ENCODE results near the gene ESR1. TPM values are rescaled to one million over a fixed set of nuclear protein-coding genes. Genes with fewer than 3 reads are reported as not detected.

ESR1 gene
- total RNA-seq, 6 experiments from 2014 or later = 0.07 to 0.63 (median 0.40) TPM

DNA sequence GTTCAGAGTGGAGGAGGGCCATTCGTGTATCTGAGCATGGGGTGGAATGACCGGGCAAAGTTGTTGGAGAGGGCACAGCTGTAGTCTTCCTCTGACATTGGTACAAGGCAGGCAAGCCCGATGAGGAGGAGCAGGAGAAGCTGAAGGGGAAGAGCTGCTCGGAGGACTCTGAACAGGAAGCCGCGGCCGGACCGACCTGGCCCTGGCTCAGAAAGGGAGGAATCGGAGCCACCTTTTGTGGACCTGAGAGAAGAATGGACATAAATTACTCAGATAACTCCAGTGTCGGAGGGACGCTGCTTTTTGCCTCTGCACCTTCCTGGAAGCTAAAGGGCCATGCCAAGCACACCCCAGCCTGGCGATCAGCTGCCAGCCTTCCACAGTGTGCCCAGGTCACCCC, 315.0 kb downstream of the ESR1 start:
- DNase-seq = no peak
- Mint-ChIP-seq H3K27me3 (ENCODE audit: insufficient read depth) (peaks cover 5% of the 10 kb centered on the region; the same call in 1 of the 2 replicates), H3K27ac (no peak overlapping the region), H3K4me3 (no peak overlapping the region), H3K4me1 (ENCODE audit: low read depth) (peaks cover 38% of the 10 kb centered on the region), H3K36me3 (ENCODE audit: low read depth) (peaks cover 36% of the 10 kb centered on the region), H3K9me3 (no peaks in the 10 kb centered on the region)
- TF ChIP-seq, protein P1, sequence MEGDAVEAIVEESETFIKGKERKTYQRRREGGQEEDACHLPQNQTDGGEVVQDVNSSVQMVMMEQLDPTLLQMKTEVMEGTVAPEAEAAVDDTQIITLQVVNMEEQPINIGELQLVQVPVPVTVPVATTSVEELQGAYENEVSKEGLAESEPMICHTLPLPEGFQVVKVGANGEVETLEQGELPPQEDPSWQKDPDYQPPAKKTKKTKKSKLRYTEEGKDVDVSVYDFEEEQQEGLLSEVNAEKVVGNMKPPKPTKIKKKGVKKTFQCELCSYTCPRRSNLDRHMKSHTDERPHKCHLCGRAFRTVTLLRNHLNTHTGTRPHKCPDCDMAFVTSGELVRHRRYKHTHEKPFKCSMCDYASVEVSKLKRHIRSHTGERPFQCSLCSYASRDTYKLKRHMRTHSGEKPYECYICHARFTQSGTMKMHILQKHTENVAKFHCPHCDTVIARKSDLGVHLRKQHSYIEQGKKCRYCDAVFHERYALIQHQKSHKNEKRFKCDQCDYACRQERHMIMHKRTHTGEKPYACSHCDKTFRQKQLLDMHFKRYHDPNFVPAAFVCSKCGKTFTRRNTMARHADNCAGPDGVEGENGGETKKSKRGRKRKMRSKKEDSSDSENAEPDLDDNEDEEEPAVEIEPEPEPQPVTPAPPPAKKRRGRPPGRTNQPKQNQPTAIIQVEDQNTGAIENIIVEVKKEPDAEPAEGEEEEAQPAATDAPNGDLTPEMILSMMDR (IDR thresholded peaks at IDR 0.05) = no peak

DNA sequence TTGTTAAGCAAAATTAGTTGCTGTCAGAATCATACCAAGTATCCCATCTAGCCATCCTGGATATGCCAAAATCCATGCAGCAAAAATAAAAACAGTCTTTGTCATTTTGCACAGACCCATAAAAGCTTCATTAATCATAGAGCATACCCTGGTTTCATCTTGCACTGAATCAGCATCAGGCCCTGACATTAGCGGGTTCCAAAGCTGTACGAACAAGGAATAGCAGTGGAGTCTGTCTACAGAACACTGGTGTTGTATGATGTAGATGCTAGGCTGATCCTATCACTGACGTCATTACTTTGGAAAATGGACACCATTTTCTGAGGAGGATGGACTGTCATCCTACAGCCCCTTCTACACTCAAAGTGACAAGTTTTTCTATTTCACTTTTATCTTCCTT, 315.6 kb downstream of the ESR1 start:
- H3K4me1 Mint-ChIP-seq (ENCODE audit: low read depth) = peaks cover 39% of the 10 kb centered on the region
- H3K36me3 Mint-ChIP-seq (ENCODE audit: low read depth) = peaks cover 37% of the 10 kb centered on the region
- DNase-seq = no peak

DNA sequence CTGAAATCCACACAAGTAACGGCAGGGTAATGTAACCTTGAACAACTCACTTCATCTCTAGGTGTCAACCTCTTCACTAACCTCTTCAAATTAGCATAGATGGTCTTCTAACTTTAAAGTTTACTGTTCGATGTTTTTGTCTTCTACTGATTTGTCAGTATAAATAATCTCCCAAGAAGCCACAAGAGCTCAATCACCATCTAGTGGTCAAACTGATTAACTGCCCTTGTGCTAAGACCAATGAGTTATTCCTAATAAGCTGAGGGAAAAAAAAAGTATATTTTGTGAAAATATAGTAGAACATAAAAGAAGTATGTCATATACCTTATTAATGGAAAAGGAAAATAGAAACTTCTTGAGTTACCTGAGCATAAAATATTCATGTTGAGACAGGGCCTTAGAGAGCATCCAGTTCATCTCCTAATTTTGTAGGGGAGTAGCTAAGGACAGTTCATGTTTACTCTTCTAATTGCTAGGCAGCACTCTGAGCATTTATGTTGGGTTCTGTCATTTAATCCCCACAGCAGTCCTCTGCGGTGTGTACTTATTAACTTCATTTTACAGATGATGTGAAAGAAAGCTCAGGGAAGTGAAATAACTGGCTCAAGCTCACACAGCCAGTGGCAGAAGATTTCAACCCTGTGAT, 317.1 kb downstream of the ESR1 start:
- Mint-ChIP-seq H3K27ac (0 out of 2 replicates have a peak overlapping the region, but pooled peaks have one; percentile 16), H3K4me3 (no peak overlapping the region)

More for the DNA sequence above, 315.6 kb downstream of the ESR1 start:
- Mint-ChIP-seq H3K27ac (no peak overlapping the region), H3K27me3 (ENCODE audit: insufficient read depth) (peaks cover 5% of the 10 kb centered on the region; the same call in 1 of the 2 replicates), H3K9me3 (no peaks in the 10 kb centered on the region), H3K4me3 (no peak overlapping the region)
- TF ChIP-seq, protein P1 (IDR thresholded peaks at IDR 0.05) = no peak

DNA sequence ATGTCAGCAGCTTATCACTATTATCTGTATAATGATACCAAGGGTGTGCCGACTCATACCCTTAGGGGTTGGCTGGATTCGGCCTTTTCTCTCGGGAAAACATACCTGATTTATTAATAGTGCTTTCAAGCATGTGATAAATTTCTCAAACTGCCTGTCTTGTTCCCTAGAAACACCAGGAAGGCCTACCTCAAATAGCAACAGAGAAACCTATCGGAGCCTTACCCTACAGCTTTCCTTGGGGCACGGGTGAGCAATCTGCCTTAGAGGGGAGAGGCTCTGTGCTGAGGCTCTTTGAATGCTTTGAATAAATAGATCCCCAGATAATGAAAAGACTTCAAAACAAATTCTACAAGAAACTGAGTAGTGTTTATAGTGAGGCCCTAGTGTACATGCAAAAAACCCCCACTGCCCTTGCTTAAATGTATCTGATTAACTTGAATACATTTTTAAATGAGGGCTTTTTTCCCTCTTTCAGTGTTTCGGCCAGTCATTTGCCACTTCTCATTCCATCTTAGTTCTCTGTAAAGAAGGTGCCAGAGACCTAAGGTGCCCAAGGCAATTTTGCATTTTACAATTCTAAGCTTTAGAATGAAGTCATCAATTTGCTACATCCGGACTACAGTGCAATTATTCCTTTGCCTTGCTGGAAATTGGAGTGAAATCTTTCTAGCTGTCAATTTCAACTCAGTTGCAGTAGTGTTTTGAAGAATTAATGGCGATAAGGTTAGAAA, 320.1 kb downstream of the ESR1 start:
- no peaks in the 10 kb centered on the region for H3K27me3 Mint-ChIP-seq (ENCODE audit: insufficient read depth)
- TF ChIP-seq, protein P1 (IDR thresholded peaks at IDR 0.05) = no peak
- peak overlapping the region; percentile 75 for H3K27ac Mint-ChIP-seq
- no peaks in the 10 kb centered on the region for H3K9me3 Mint-ChIP-seq
- DNase-seq = peak; percentile 36
- peaks cover 36% of the 10 kb centered on the region for H3K36me3 Mint-ChIP-seq (ENCODE audit: low read depth)
- peaks cover 61% of the 10 kb centered on the region for H3K4me1 Mint-ChIP-seq (ENCODE audit: low read depth)
- peak overlapping the region; percentile 21; the same call in 1 of the 2 replicates for H3K4me3 Mint-ChIP-seq

More for the DNA sequence above, 317.1 kb downstream of the ESR1 start:
- peaks cover 38% of the 10 kb centered on the region for H3K36me3 Mint-ChIP-seq (ENCODE audit: low read depth)
- peaks cover 51% of the 10 kb centered on the region for H3K4me1 Mint-ChIP-seq (ENCODE audit: low read depth)
- DNase-seq = peak; percentile 65
- H3K27me3 Mint-ChIP-seq (ENCODE audit: insufficient read depth) = peaks cover 1% of the 10 kb centered on the region; the same call in 1 of the 2 replicates
- no peaks in the 10 kb centered on the region for H3K9me3 Mint-ChIP-seq
- TF ChIP-seq, protein P1 (IDR thresholded peaks at IDR 0.05) = peak; percentile 92

DNA sequence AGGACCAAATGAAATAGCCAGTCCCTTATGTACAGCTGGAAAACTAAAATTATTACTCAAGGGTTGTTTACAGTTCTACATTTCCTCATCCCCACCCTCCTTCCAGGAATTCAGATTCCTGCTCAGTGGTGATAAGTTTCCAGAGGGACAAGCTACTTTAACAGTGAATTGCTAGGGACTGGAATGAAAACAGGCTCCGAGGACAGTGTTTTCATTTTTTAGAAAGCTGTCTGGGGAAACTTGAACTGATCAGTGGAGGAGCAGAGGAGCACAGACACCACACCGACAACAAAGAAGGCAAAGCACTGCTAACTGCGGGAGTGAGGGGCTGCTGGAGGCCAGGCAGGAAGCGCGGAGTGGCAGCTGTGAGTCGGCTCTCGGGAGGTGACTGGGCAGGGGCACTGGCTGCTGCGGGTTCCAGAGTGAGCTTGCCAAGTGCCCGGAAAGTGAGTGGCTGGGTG, 322.2 kb downstream of the ESR1 start:
- H3K36me3 Mint-ChIP-seq (ENCODE audit: low read depth) = peaks cover 36% of the 10 kb centered on the region
- H3K4me3 Mint-ChIP-seq = peak overlapping the region; percentile 7; the same call in 1 of the 2 replicates
- TF ChIP-seq, protein P1 (IDR thresholded peaks at IDR 0.05) = no peak
- no peaks in the 10 kb centered on the region for H3K27me3 Mint-ChIP-seq (ENCODE audit: insufficient read depth)
- H3K9me3 Mint-ChIP-seq = no peaks in the 10 kb centered on the region
- DNase-seq = no peak
- H3K4me1 Mint-ChIP-seq (ENCODE audit: low read depth) = peaks cover 55% of the 10 kb centered on the region
- no peak overlapping the region for H3K27ac Mint-ChIP-seq
